ENCODE data around the gene EPAS1.
A peak's percentile ranks its signal among the peaks of the same experiment; 100 is the strongest.

Gene EPAS1

DNA sequence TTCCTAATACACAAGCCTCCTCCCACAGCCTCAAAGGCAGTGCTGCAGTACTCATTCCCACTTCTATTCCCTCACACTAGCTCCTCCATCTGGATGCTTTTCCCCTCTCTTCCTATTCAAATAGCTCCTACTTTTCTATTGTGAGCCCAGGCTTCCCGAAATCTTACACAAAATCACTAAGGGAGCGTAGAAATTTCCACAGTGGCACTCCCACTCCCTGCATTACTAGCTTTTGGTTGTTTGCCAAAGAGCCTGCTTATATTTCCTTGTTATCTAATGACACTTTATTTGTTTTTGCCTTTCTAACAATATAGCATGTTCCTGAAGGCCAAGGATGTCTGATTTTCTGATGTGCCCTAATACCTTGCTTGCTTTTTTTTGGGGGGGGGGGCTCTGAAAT, 10.9 kb downstream of the EPAS1 start:
- DNase-seq, result no peak
- TF ChIP-seq CTCF (IDR thresholded peaks at IDR 0.05), result no peak
- H3K27me3 ChIP-seq, result no peaks in the 10 kb centered on the region
- no peaks in the 10 kb centered on the region for H3K36me3 ChIP-seq
- H3K4me3 ChIP-seq, result no peak overlapping the region
- intact Hi-C loops (cut with DNase I; ENCODE audit: low total_unique reads), result no loop called here
- H3K4me1 ChIP-seq, result peaks cover 6 to 100% (median 90%) of the 10 kb centered on the region in 4 donors
- H3K9me3 ChIP-seq, result no peaks in the 10 kb centered on the region
- peak overlapping the region; percentile 83 to 84 for H3K27ac ChIP-seq

DNA sequence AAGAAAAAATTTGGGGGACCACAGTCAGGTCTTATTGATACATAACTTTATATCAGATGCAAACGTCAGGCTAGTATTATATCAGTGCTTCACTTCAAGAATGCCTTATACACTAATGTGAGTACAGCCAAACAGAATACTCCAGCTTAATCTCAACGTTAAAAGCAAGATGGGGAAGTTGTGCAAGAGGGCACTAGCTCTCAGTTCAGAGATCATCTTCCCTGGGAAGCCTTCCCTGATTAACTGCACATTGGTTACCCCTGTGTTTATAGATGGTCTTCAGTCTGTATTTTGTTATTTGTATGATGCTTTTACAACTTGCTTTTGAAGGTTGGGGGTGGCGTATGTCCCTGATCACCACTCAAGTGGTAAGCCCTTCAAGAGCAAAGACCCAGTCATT, 11.4 kb downstream of the EPAS1 start:
- no peaks in the 10 kb centered on the region for H3K9me3 ChIP-seq
- H3K27ac ChIP-seq, result peak overlapping the region; percentile 83 to 84
- H3K4me3 ChIP-seq, result no peak overlapping the region
- no peaks in the 10 kb centered on the region for H3K36me3 ChIP-seq
- no peak for DNase-seq
- peaks cover 6 to 100% (median 89%) of the 10 kb centered on the region in 4 donors for H3K4me1 ChIP-seq
- intact Hi-C loops (cut with DNase I; ENCODE audit: low total_unique reads), result no loop called here
- H3K27me3 ChIP-seq, result no peaks in the 10 kb centered on the region
- TF ChIP-seq CTCF (IDR thresholded peaks at IDR 0.05), result no peak

GRCh38 chr2:46309052-46309953, 12.1 kb downstream of the EPAS1 start:
- Histone ChIP-seq H3K9me3 (no peaks in the 10 kb centered on the region), H3K4me1 (peaks cover 6 to 100% (median 90%) of the 10 kb centered on the region in 4 donors), H3K27ac (peak overlapping the region; percentile 83 to 84), H3K4me3 (no peak overlapping the region), H3K27me3 (no peaks in the 10 kb centered on the region), H3K36me3 (no peaks in the 10 kb centered on the region)
- no peak for DNase-seq
- TF ChIP-seq CTCF (IDR thresholded peaks at IDR 0.05), result no peak
- intact Hi-C loops (cut with DNase I; ENCODE audit: low total_unique reads), result no loop called here

GRCh38 chr2:46310446-46310845, 13.2 kb downstream of the EPAS1 start:
- TF ChIP-seq CTCF (IDR thresholded peaks at IDR 0.05), result no peak
- no peaks in the 10 kb centered on the region for H3K36me3 ChIP-seq
- H3K27me3 ChIP-seq, result no peaks in the 10 kb centered on the region
- DNase-seq, result no peak
- intact Hi-C loops (cut with DNase I; ENCODE audit: low total_unique reads), result no loop called here
- no peaks in the 10 kb centered on the region for H3K9me3 ChIP-seq
- H3K27ac ChIP-seq, result peak overlapping the region; percentile 83 to 84
- H3K4me1 ChIP-seq, result peaks cover 6 to 100% (median 93%) of the 10 kb centered on the region in 4 donors
- H3K4me3 ChIP-seq, result no peak overlapping the region

DNA sequence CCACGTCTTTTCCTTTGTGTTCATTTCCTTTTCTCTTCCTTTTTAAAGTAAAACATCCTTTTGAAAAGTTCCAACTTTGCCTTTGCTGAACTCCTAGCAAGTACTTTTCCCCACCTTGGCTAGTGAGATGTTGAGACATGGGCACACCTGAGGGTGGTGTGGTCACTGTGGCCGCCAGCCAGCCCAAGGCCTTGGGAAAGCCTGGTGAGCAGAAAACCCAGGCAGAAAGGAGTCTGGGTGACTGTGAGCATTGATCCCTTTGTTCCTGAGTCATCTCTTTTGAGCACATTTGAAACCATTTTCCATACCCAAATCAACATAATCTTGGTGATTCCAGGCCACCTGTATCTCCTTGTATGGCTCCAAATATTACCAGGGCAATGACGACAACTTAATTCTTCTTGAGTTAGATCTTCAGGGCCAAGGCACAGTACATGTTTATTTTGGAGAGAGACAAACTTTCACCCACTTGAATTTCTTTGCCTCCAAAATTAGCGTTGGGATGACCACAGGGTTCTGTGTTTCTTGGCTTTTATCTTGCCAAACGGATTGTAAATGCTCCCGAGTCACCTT, 14.5 kb downstream of the EPAS1 start:
- Histone ChIP-seq H3K36me3 (no peaks in the 10 kb centered on the region), H3K9me3 (no peaks in the 10 kb centered on the region), H3K27me3 (no peaks in the 10 kb centered on the region), H3K27ac (peak overlapping the region; percentile 83 to 84), H3K4me3 (no peak overlapping the region), H3K4me1 (peaks cover 6 to 100% (median 92%) of the 10 kb centered on the region in 4 donors)
- DNase-seq, result no peak
- intact Hi-C loops (cut with DNase I; ENCODE audit: low total_unique reads), result no loop called here
- TF ChIP-seq CTCF (IDR thresholded peaks at IDR 0.05), result no peak

Data from tibial artery (tissue), 4 donors.